ENCODE data around the gene USF1. TPM values are rescaled to one million over a fixed set of nuclear protein-coding genes. Genes with fewer than 3 reads are reported as not detected.

Gene USF1
- total and polyA plus RNA-seq, 9 of the 15 experiments (the other 6 are each of a cell fraction or from before 2014, with no cell fraction given): 7.4 to 60.2 (median 54.2) TPM

DNA sequence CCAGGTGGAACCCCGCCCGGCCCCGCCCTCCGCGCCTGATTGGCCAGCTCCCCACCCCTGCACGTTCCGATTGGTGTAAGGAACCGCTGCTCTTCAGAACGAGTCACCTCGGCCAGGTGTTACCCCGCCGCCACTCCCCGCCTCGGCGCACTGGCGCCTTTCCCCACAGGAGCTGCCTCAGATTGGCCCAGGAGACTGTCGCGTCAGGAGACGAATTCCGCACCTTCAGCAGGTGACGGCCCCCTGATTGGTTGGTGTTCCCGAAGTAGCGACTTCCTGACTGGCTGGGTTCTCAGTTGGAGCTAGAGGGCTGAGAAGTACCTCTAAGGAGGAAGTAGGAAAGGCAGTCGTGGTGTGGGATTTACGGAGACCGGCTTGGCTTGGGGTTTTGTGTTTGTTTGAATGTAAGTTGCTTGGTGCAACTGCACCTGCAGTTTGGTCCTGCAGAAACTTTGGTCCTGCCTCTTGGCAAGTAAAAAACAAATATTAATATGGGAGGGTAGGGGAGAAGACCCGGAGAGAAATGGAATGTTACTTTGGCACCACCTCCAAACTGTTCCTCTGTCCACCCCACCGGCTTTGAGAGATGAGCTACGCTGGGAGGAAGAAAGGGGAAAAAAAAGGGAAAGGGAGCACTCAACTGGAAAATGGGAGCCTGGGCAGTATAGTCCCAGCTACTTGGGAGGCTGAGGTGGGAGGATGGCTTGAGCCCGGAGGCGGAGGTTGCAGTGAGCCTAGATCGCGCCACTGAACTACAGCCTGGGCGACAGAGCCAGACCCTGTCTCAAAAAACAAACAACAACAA lies 24.4 kb downstream of the USF1 start (continued):
- TF ChIP-seq ZNF212 (CRISPR knock-in tag; IDR thresholded peaks at IDR 0.05) (no peak), CREM (IDR thresholded peaks at IDR 0.05; ENCODE audit: low read depth) (peak; percentile 90)
- TF ChIP-seq, protein P1, sequence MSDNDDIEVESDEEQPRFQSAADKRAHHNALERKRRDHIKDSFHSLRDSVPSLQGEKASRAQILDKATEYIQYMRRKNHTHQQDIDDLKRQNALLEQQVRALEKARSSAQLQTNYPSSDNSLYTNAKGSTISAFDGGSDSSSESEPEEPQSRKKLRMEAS (CRISPR knock-in tag; IDR thresholded peaks at IDR 0.05): no peak

DNA sequence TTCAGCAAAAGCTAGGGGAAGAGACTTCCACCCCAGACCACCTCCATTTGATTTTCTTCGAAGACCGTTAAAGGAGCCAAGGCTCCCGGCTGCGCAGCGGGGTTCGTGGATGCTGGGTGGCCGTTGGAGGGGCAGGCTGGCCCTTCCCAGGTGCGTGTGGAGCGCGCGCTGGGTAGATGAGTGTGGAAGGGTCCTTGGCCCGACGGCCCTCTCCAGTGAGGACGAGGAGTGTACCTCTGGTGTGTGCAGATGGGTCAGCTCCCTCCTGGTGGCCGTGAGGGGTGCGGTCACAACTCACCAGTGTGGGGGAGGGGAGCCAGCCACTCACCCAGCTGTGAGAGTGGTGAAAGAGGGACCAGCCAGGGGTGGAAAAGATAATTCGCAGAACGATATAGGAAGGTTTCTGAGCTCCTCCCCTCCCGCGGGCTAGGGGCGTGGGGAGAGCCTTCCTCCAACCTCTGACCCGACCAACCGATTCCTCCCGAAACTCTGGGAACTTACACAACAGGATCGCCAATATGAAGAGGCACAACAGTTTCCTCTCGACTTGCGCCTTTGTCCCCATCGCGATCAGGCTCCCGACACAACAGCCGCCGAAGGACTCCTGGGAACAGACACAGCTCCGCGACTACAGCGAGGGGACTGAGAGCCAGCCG lies 25.1 kb downstream of the USF1 start, which contains the start of gene F11R:
TSS of gene F11R (minus strand) at position 644 of the 656 bp plus-strand sequence. CDS start at position 565, 79 bp downstream.
- peaks cover 26 to 30% of the 10 kb centered on the region in 2 experiments for H3K4me1 ChIP-seq (replicated peaks in 1 of 2; ENCODE audit: control insufficient read depth in 2 of 2, insufficient read depth in 2 of 2, low read length in 2 of 2)
- H4K20me1 ChIP-seq (replicated peaks; ENCODE audit: control insufficient read depth, insufficient read depth, low read length): no peaks in the 10 kb centered on the region
- peaks cover 3% of the 10 kb centered on the region for H3K9me1 ChIP-seq (ENCODE audit: control insufficient read depth, insufficient read depth, low read length)
- no peaks in the 10 kb centered on the region for H3K27me3 ChIP-seq (ENCODE audit: control insufficient read depth in 2 of 2, insufficient read depth in 2 of 2, low read length in 2 of 2)
- peak within 1 kb of the TSS; percentile 96 for H3K27ac ChIP-seq (ENCODE audit: extremely low read depth, low read depth, low read length)
- intact Hi-C loops (cut with micrococcal nuclease): loop anchor here (1.0 kb wide), 2 partner anchors 11 to 23 kb away; no protein-coding TSS in a partner anchor
- H3K4me2 ChIP-seq (ENCODE audit: insufficient read depth, low read length): peak within 1 kb of the TSS; percentile 97
- H2AFZ ChIP-seq (ENCODE audit: low read depth, low read length): peak within 1 kb of the TSS; percentile 99
- ChIA-PET POLR2A (interaction anchor here (0.6 to 3.9 kb wide), 24 partner anchors 9 to 469 kb away, joined by 3 to 19 read pairs (median 3); partner anchors contain the start of genes PPOX, TSTD1, UFC1 and USF1), CTCF (ENCODE audit: low intra/inter-chr PET ratio) (no interaction called here)
- ATAC-seq (peak; percentile 89), FAIRE-seq (peak; percentile 89), DNase-seq (ENCODE audit: extremely low read depth in 1 of 4, low spot score in 3 of 4) (peak; percentile 88 to 96 (median 92))
- no peaks in the 10 kb centered on the region for H3K9me3 ChIP-seq (replicated peaks; ENCODE audit: control insufficient read depth, insufficient read depth, low read depth, low read length)
- peak within 1 kb of the TSS; percentile 88 to 90 for H3K9ac ChIP-seq (ENCODE audit: insufficient read depth in 1 of 2, low read depth in 2 of 2, low read length in 2 of 2)
- BruUV-seq (replicated peaks): TSS peak; percentile 64
- H3K36me3 ChIP-seq (ENCODE audit: control insufficient read depth, insufficient read depth, low read length): 0 out of 3 replicates have a peak, but pooled peaks cover 2% of the 10 kb centered on the region
- in situ Hi-C loops (cut with MboI): no loop called here
- H3K4me3 ChIP-seq: peak within 1 kb of the TSS; percentile 87
- WGBS (ENCODE audit: insufficient coverage, low coverage, missing lambda C conversion rate): 2% methylated on average over 32 of the region's 36 CpGs
- peaks cover 52% of the 10 kb centered on the region for H3K79me2 ChIP-seq (ENCODE audit: control insufficient read depth, insufficient read depth, low read length)
- no peak for TF ChIP-seq NCOA4 (IDR thresholded peaks at IDR 0.05; ENCODE audit: partially characterized antibody)
- TF ChIP-seq XRCC3 (IDR thresholded peaks at IDR 0.05): no peak
- no peak for TF ChIP-seq RFX5 (IDR thresholded peaks at IDR 0.05; ENCODE audit: low read depth, low read length)
- peak; percentile 68; the same call in 1 of the 2 replicates for TF ChIP-seq STAT5A (IDR thresholded peaks at IDR 0.05; ENCODE audit: borderline replicate concordance, low read length)
- peak; percentile 80 for TF ChIP-seq SOX6 (IDR thresholded peaks at IDR 0.05)
- peak; percentile 46; the same call in 1 of the 2 replicates for TF ChIP-seq RB1 (IDR thresholded peaks at IDR 0.05; ENCODE audit: low read depth)
- peak in 1 of 2 experiments; percentile 48; a peak in 1 of 4 replicates for TF ChIP-seq FOXA3 (CRISPR knock-in tag; conservative IDR thresholded peaks at IDR 0.05 in 1 of 2, IDR thresholded peaks at IDR 0.05 in 1 of 2)
- TF ChIP-seq ZNF561 (CRISPR knock-in tag; conservative IDR thresholded peaks at IDR 0.05): no peak
- TF ChIP-seq, protein P2, sequence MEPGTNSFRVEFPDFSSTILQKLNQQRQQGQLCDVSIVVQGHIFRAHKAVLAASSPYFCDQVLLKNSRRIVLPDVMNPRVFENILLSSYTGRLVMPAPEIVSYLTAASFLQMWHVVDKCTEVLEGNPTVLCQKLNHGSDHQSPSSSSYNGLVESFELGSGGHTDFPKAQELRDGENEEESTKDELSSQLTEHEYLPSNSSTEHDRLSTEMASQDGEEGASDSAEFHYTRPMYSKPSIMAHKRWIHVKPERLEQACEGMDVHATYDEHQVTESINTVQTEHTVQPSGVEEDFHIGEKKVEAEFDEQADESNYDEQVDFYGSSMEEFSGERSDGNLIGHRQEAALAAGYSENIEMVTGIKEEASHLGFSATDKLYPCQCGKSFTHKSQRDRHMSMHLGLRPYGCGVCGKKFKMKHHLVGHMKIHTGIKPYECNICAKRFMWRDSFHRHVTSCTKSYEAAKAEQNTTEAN (CRISPR knock-in tag; IDR thresholded peaks at IDR 0.05): peak; percentile 82
- TF ChIP-seq, protein P3, sequence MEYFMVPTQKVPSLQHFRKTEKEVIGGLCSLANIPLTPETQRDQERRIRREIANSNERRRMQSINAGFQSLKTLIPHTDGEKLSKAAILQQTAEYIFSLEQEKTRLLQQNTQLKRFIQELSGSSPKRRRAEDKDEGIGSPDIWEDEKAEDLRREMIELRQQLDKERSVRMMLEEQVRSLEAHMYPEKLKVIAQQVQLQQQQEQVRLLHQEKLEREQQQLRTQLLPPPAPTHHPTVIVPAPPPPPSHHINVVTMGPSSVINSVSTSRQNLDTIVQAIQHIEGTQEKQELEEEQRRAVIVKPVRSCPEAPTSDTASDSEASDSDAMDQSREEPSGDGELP (CRISPR knock-in tag; IDR thresholded peaks at IDR 0.05; ENCODE audit: borderline replicate concordance): peak; percentile 99
- TF ChIP-seq, protein P4, sequence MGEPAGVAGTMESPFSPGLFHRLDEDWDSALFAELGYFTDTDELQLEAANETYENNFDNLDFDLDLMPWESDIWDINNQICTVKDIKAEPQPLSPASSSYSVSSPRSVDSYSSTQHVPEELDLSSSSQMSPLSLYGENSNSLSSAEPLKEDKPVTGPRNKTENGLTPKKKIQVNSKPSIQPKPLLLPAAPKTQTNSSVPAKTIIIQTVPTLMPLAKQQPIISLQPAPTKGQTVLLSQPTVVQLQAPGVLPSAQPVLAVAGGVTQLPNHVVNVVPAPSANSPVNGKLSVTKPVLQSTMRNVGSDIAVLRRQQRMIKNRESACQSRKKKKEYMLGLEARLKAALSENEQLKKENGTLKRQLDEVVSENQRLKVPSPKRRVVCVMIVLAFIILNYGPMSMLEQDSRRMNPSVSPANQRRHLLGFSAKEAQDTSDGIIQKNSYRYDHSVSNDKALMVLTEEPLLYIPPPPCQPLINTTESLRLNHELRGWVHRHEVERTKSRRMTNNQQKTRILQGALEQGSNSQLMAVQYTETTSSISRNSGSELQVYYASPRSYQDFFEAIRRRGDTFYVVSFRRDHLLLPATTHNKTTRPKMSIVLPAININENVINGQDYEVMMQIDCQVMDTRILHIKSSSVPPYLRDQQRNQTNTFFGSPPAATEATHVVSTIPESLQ (CRISPR knock-in tag; IDR thresholded peaks at IDR 0.05): 0 out of 2 replicates have a peak, but pooled peaks have one; percentile 52
